ENCODE measurements around the gene UVSSA.
"Not testable (repeated sequence)": the region's sequence is repeated elsewhere in the genome, so short reads cannot be mapped to it uniquely, and the experiment has no call there.

The UVSSA gene

GRCh38 chr4:1323280-1323634 is 23.8 kb upstream of the UVSSA start:
- Histone ChIP-seq H3K4me2 (ENCODE audit: low read depth, low read length) (no peak overlapping the region), H2AFZ (ENCODE audit: low read length) (no peak overlapping the region), H3K4me3 (ENCODE audit: low read length) (no peak overlapping the region), H3K4me1 (ENCODE audit: low read length) (no peaks in the 10 kb centered on the region), H3K9me3 (replicated peaks; ENCODE audit: insufficient read depth, low read length) (no peaks in the 10 kb centered on the region), H3K9ac (ENCODE audit: low read length) (no peak overlapping the region), H3K79me2 (ENCODE audit: low read length) (peaks cover 8% of the 10 kb centered on the region; the same call in 1 of the 2 replicates), H4K20me1 (ENCODE audit: insufficient read depth, low read length) (no peaks in the 10 kb centered on the region), H3K27ac (ENCODE audit: low read length) (no peak overlapping the region), H3K27me3 (replicated peaks; ENCODE audit: insufficient read depth, low read length) (no peaks in the 10 kb centered on the region), H3K36me3 (replicated peaks; ENCODE audit: insufficient read depth, low read length) (peaks cover 3% of the 10 kb centered on the region; the same call in 1 of the 2 replicates), H3K9me2 (replicated peaks; ENCODE audit: insufficient read depth, low read length) (no peaks in the 10 kb centered on the region), H3F3A (ENCODE audit: insufficient read depth, low read length) (no peaks in the 10 kb centered on the region)
- TF ChIP-seq CTCF (IDR thresholded peaks at IDR 0.05; ENCODE audit: low read length) (no peak), EZH2phosphoT487 (IDR thresholded peaks at IDR 0.05; ENCODE audit: low read length) (no peak)
- DNase-seq = no peak

GRCh38 chr4:1323635-1324442 is 23.2 kb upstream of the UVSSA start:
- Histone ChIP-seq H3K9me2 (replicated peaks; ENCODE audit: insufficient read depth, low read length) (no peaks in the 10 kb centered on the region), H3K9ac (ENCODE audit: low read length) (no peak overlapping the region), H3K9me3 (replicated peaks; ENCODE audit: insufficient read depth, low read length) (no peaks in the 10 kb centered on the region), H2AFZ (ENCODE audit: low read length) (no peak overlapping the region), H3K36me3 (replicated peaks; ENCODE audit: insufficient read depth, low read length) (peaks cover 3% of the 10 kb centered on the region; the same call in 1 of the 2 replicates), H3F3A (ENCODE audit: insufficient read depth, low read length) (no peaks in the 10 kb centered on the region), H3K27ac (ENCODE audit: low read length) (no peak overlapping the region), H3K4me2 (ENCODE audit: low read depth, low read length) (no peak overlapping the region), H3K4me1 (ENCODE audit: low read length) (no peaks in the 10 kb centered on the region), H3K79me2 (ENCODE audit: low read length) (peaks cover 9% of the 10 kb centered on the region; the same call in 1 of the 2 replicates), H3K27me3 (replicated peaks; ENCODE audit: insufficient read depth, low read length) (no peaks in the 10 kb centered on the region), H4K20me1 (ENCODE audit: insufficient read depth, low read length) (no peaks in the 10 kb centered on the region), H3K4me3 (ENCODE audit: low read length) (no peak overlapping the region)
- no peak for DNase-seq
- TF ChIP-seq EZH2phosphoT487 (IDR thresholded peaks at IDR 0.05; ENCODE audit: low read length) = no peak
- no peak for TF ChIP-seq CTCF (IDR thresholded peaks at IDR 0.05; ENCODE audit: low read length)
- no peak for TF ChIP-seq EZH2 (optimal IDR thresholded peaks at IDR 0.05; ENCODE audit: low read depth, low read length)

GRCh38 chr4:1324443-1325175 is 22.4 kb upstream of the UVSSA start:
- H3K27me3 ChIP-seq (replicated peaks; ENCODE audit: insufficient read depth, low read length); H4K20me1 ChIP-seq (ENCODE audit: insufficient read depth, low read length); H2AFZ ChIP-seq (ENCODE audit: low read length); H3K79me2 ChIP-seq (ENCODE audit: low read length); H3K9me2 ChIP-seq (replicated peaks; ENCODE audit: insufficient read depth, low read length); H3K4me1 ChIP-seq (ENCODE audit: low read length); H3K4me3 ChIP-seq (ENCODE audit: low read length); H3K36me3 ChIP-seq (replicated peaks; ENCODE audit: insufficient read depth, low read length); H3K9me3 ChIP-seq (replicated peaks; ENCODE audit: insufficient read depth, low read length); H3K4me2 ChIP-seq (ENCODE audit: low read depth, low read length); DNase-seq; H3K27ac ChIP-seq (ENCODE audit: low read length); H3F3A ChIP-seq (ENCODE audit: insufficient read depth, low read length); H3K9ac ChIP-seq (ENCODE audit: low read length): not testable (repeated sequence)

GRCh38 chr4:1325176-1325480 is 21.9 kb upstream of the UVSSA start:
- Histone ChIP-seq H3F3A (ENCODE audit: insufficient read depth, low read length) (no peaks in the 10 kb centered on the region), H3K4me2 (ENCODE audit: low read depth, low read length) (no peak overlapping the region), H3K36me3 (replicated peaks; ENCODE audit: insufficient read depth, low read length) (peaks cover 3% of the 10 kb centered on the region; the same call in 1 of the 2 replicates), H3K9me3 (replicated peaks; ENCODE audit: insufficient read depth, low read length) (no peaks in the 10 kb centered on the region), H3K9ac (ENCODE audit: low read length) (no peak overlapping the region), H3K27ac (ENCODE audit: low read length) (no peak overlapping the region), H3K79me2 (ENCODE audit: low read length) (peaks cover 9% of the 10 kb centered on the region; the same call in 1 of the 2 replicates), H3K4me3 (ENCODE audit: low read length) (no peak overlapping the region), H4K20me1 (ENCODE audit: insufficient read depth, low read length) (no peaks in the 10 kb centered on the region), H3K4me1 (ENCODE audit: low read length) (no peaks in the 10 kb centered on the region), H2AFZ (ENCODE audit: low read length) (no peak overlapping the region), H3K9me2 (replicated peaks; ENCODE audit: insufficient read depth, low read length) (no peaks in the 10 kb centered on the region), H3K27me3 (replicated peaks; ENCODE audit: insufficient read depth, low read length) (no peaks in the 10 kb centered on the region)
- DNase-seq = no peak
- no peak for TF ChIP-seq EZH2 (optimal IDR thresholded peaks at IDR 0.05; ENCODE audit: low read depth, low read length)
- no peak for TF ChIP-seq CTCF (IDR thresholded peaks at IDR 0.05; ENCODE audit: low read length)
- TF ChIP-seq EZH2phosphoT487 (IDR thresholded peaks at IDR 0.05; ENCODE audit: low read length) = no peak

Measured in MM.1S (cell line).